Measurements from ENCODE around the gene AKR1C3.

Gene AKR1C3

GRCh38 chr10:5068274-5068984, 25.8 kb upstream of the AKR1C3 start:
- H3K27me3 ChIP-seq (ENCODE audit: control insufficient read depth in 2 of 2, insufficient read depth in 2 of 2, low read length in 2 of 2), result no peaks in the 10 kb centered on the region
- H3K9me3 ChIP-seq (ENCODE audit: control insufficient read depth in 2 of 2, low read length in 2 of 2), result no peaks in the 10 kb centered on the region
- no peaks in the 10 kb centered on the region for H3K36me3 ChIP-seq (ENCODE audit: control insufficient read depth in 2 of 2, insufficient read depth in 2 of 2, low read length in 2 of 2)
- no peak overlapping the region for H3K27ac ChIP-seq (ENCODE audit: low read depth in 2 of 2, low read length in 2 of 2)
- no peak overlapping the region for H3K4me3 ChIP-seq (ENCODE audit: low read length in 2 of 2)
- H3K4me1 ChIP-seq (ENCODE audit: control insufficient read depth in 2 of 2, insufficient read depth in 2 of 2, low read length in 2 of 2), result peaks cover 15 to 24% of the 10 kb centered on the region in 2 donors
- no peak overlapping the region for H3K9ac ChIP-seq (ENCODE audit: low read depth in 1 of 2, low read length in 2 of 2)

DNA sequence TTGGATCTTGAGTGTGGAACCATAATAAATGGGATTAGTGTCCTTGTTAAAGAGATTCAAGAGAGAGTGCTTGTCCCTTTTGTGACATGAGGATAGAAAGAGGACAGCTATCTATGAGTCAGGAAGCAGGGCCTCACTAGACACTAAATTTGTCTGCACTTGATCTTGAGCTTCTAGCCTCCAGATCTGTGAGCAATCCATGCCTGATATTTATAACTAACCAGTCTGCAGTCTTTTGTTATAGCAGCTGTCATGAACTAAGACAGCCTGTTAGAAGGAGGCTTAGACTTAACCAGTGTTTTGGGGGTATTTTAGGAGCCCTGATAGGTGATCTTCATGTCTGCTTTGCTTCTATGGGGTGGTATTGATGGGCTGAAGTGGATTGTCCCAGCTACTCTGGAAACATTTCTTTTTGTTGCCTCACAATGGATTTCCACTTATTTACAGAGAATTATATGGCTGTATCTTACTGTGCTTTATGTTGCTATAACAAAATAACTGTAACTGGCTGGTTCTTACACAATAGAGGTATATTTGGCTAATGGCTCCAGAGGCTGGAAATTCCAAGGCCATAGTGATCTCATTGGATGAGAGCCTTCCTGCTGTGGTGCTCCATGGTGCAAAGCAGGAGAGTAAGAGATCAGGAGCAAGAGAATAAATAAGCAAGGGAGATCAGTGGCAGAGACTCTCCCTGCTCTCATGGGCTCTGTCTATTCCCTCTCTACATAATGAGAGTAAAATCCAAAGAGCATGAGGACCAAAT, 23.4 kb upstream of the AKR1C3 start:
- peaks cover 15 to 24% of the 10 kb centered on the region in 2 donors for H3K4me1 ChIP-seq (ENCODE audit: control insufficient read depth in 2 of 2, insufficient read depth in 2 of 2, low read length in 2 of 2)
- no peaks in the 10 kb centered on the region for H3K27me3 ChIP-seq (ENCODE audit: control insufficient read depth in 2 of 2, insufficient read depth in 2 of 2, low read length in 2 of 2)
- H3K4me3 ChIP-seq (ENCODE audit: low read length in 2 of 2), result peak overlapping the region; percentile 37 to 56
- H3K9ac ChIP-seq (ENCODE audit: low read depth in 1 of 2, low read length in 2 of 2), result peak overlapping the region in 1 of 2 donors; percentile 50
- peak overlapping the region; percentile 84 to 90 for H3K27ac ChIP-seq (ENCODE audit: low read depth in 2 of 2, low read length in 2 of 2)
- H3K9me3 ChIP-seq (ENCODE audit: control insufficient read depth in 2 of 2, low read length in 2 of 2), result no peaks in the 10 kb centered on the region
- H3K36me3 ChIP-seq (ENCODE audit: control insufficient read depth in 2 of 2, insufficient read depth in 2 of 2, low read length in 2 of 2), result no peaks in the 10 kb centered on the region

DNA sequence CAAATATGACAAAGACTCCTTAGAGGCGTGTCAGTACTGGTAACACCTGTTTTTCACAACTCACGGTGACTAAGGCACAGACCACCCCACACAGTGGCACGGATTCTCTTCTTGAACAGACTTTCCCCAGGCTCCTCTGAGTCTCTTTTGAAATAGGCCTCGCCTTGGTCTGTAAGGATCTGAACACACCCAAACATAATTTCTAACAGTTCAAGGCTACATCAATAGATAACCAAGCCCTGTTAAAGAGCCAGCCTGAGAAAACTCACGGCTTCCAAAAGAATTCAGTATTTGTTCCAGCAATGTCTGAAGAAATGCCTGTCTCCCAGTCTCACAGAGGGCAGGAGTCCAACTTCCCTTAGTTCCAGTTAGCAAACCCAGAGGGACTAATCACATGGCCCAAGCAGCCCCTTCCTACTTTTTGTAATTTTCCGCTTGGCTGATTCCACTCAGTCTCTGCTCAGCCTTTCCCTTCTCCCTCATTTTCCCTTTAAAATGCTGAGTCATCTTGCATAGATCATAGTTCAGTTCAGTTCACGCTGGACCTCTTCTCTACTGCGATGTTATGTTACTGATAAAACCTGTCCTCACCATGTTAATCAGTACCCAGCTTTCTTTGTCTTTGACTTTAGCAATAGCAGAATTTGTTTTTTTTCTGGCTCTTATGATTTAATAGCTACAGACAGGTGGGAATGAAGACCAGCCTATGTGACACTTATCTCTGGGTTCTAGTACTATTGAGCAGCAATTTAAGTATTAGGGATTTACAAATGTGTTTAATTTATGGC, 22.6 kb upstream of the AKR1C3 start:
- Histone ChIP-seq H3K4me3 (ENCODE audit: low read length in 2 of 2) (peak overlapping the region; percentile 37 to 56), H3K9me3 (ENCODE audit: control insufficient read depth in 2 of 2, low read length in 2 of 2) (no peaks in the 10 kb centered on the region), H3K36me3 (ENCODE audit: control insufficient read depth in 2 of 2, insufficient read depth in 2 of 2, low read length in 2 of 2) (no peaks in the 10 kb centered on the region), H3K4me1 (ENCODE audit: control insufficient read depth in 2 of 2, insufficient read depth in 2 of 2, low read length in 2 of 2) (peaks cover 15 to 24% of the 10 kb centered on the region in 2 donors), H3K27me3 (ENCODE audit: control insufficient read depth in 2 of 2, insufficient read depth in 2 of 2, low read length in 2 of 2) (no peaks in the 10 kb centered on the region), H3K27ac (ENCODE audit: low read depth in 2 of 2, low read length in 2 of 2) (peak overlapping the region; percentile 84 to 90), H3K9ac (ENCODE audit: low read depth in 1 of 2, low read length in 2 of 2) (peak overlapping the region; percentile 18 to 50)

GRCh38 chr10:5073659-5074058, 20.6 kb upstream of the AKR1C3 start:
- Histone ChIP-seq H3K36me3 (ENCODE audit: control insufficient read depth in 2 of 2, insufficient read depth in 2 of 2, low read length in 2 of 2) (no peaks in the 10 kb centered on the region), H3K9ac (ENCODE audit: low read depth in 1 of 2, low read length in 2 of 2) (no peak overlapping the region), H3K9me3 (ENCODE audit: control insufficient read depth in 2 of 2, low read length in 2 of 2) (no peaks in the 10 kb centered on the region), H3K4me1 (ENCODE audit: control insufficient read depth in 2 of 2, insufficient read depth in 2 of 2, low read length in 2 of 2) (peaks cover 15 to 24% of the 10 kb centered on the region in 2 donors), H3K27me3 (ENCODE audit: control insufficient read depth in 2 of 2, insufficient read depth in 2 of 2, low read length in 2 of 2) (no peaks in the 10 kb centered on the region), H3K4me3 (ENCODE audit: low read length in 2 of 2) (no peak overlapping the region), H3K27ac (ENCODE audit: low read depth in 2 of 2, low read length in 2 of 2) (no peak overlapping the region)

GRCh38 chr10:5076615-5077014, 17.6 kb upstream of the AKR1C3 start:
- Histone ChIP-seq H3K36me3 (ENCODE audit: control insufficient read depth in 2 of 2, insufficient read depth in 2 of 2, low read length in 2 of 2) (no peaks in the 10 kb centered on the region), H3K4me1 (ENCODE audit: control insufficient read depth in 2 of 2, insufficient read depth in 2 of 2, low read length in 2 of 2) (peaks cover 6 to 14% of the 10 kb centered on the region in 2 donors), H3K9ac (ENCODE audit: low read depth in 1 of 2, low read length in 2 of 2) (no peak overlapping the region), H3K4me3 (ENCODE audit: low read length in 2 of 2) (no peak overlapping the region), H3K27ac (ENCODE audit: low read depth in 2 of 2, low read length in 2 of 2) (no peak overlapping the region), H3K9me3 (ENCODE audit: control insufficient read depth in 2 of 2, low read length in 2 of 2) (no peaks in the 10 kb centered on the region), H3K27me3 (ENCODE audit: control insufficient read depth in 2 of 2, insufficient read depth in 2 of 2, low read length in 2 of 2) (no peaks in the 10 kb centered on the region)

DNA sequence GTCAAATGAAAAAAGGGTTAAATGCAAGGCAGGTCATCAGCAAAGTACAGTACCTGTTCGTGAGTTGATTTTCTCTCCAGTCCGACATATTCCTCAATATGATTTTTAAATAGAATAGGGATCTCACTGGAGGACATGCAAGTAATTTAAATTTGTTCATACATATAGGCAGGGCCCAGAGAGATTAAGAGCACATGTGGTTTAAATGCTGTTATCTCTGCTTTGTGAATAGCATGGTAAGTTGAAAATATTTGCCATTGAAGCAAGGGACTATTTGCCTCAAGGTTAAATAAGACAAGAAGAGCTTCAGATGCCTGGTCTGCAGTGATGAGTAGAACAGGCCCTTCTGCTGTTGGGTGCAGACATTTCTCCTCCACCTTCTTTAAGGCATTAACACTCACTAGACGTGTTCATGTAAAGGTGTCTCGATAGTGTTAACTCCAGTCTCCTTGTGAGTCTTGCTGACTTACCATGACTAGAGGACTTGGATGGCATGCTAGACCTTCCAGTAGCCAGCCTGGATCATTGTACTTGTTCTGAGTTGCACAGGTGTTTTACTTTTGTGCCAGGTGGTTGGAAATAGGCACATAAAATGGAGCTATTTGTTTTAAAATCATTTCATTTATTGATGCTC, 15.6 kb upstream of the AKR1C3 start:
- no peak overlapping the region for H3K9ac ChIP-seq (ENCODE audit: low read depth in 1 of 2, low read length in 2 of 2)
- H3K4me1 ChIP-seq (ENCODE audit: control insufficient read depth in 2 of 2, insufficient read depth in 2 of 2, low read length in 2 of 2), result peaks cover 0 to 4% of the 10 kb centered on the region in 2 donors
- H3K27ac ChIP-seq (ENCODE audit: low read depth in 2 of 2, low read length in 2 of 2), result no peak overlapping the region
- H3K36me3 ChIP-seq (ENCODE audit: control insufficient read depth in 2 of 2, insufficient read depth in 2 of 2, low read length in 2 of 2), result no peaks in the 10 kb centered on the region
- no peak overlapping the region for H3K4me3 ChIP-seq (ENCODE audit: low read length in 2 of 2)
- H3K27me3 ChIP-seq (ENCODE audit: control insufficient read depth in 2 of 2, insufficient read depth in 2 of 2, low read length in 2 of 2), result no peaks in the 10 kb centered on the region
- no peaks in the 10 kb centered on the region for H3K9me3 ChIP-seq (ENCODE audit: control insufficient read depth in 2 of 2, low read length in 2 of 2)

DNA sequence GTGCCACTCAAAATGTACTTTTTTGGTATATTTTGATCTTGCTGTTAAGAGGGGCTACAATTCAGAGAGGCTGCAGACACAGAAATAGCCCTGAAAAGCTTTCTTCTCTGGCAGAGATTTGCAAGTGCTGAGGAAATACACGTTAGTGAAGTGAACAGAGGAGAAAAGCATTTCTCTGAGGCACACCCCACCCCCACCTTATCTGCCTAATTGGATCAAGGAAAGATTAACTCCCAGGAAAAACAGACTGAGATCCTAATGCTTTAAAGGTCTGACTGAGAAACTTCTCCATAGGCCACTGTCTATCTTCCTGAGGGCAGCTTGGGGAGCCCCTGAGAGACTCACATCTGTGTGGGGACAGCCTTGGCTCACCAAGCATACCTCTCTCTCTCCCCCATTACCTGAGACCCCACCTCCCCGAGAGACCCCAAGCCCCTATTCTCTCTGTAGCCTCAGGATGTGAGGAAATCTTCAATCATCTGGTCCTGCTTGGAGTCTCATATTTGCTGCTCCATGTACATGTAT, 14.8 kb upstream of the AKR1C3 start:
- H3K9me3 ChIP-seq (ENCODE audit: control insufficient read depth in 2 of 2, low read length in 2 of 2), result no peaks in the 10 kb centered on the region
- H3K27ac ChIP-seq (ENCODE audit: low read depth in 2 of 2, low read length in 2 of 2), result no peak overlapping the region
- H3K4me3 ChIP-seq (ENCODE audit: low read length in 2 of 2), result no peak overlapping the region
- peaks cover 0 to 4% of the 10 kb centered on the region in 2 donors for H3K4me1 ChIP-seq (ENCODE audit: control insufficient read depth in 2 of 2, insufficient read depth in 2 of 2, low read length in 2 of 2)
- no peak overlapping the region for H3K9ac ChIP-seq (ENCODE audit: low read depth in 1 of 2, low read length in 2 of 2)
- no peaks in the 10 kb centered on the region for H3K27me3 ChIP-seq (ENCODE audit: control insufficient read depth in 2 of 2, insufficient read depth in 2 of 2, low read length in 2 of 2)
- H3K36me3 ChIP-seq (ENCODE audit: control insufficient read depth in 2 of 2, insufficient read depth in 2 of 2, low read length in 2 of 2), result no peaks in the 10 kb centered on the region

- no peaks in the 10 kb centered on the region for H3K27me3 ChIP-seq (ENCODE audit: control insufficient read depth in 2 of 2, insufficient read depth in 2 of 2, low read length in 2 of 2)
- no peaks in the 10 kb centered on the region for H3K36me3 ChIP-seq (ENCODE audit: control insufficient read depth in 2 of 2, insufficient read depth in 2 of 2, low read length in 2 of 2)
- H3K4me1 ChIP-seq (ENCODE audit: control insufficient read depth in 2 of 2, insufficient read depth in 2 of 2, low read length in 2 of 2), result peaks cover 0 to 4% of the 10 kb centered on the region in 2 donors
- no peak overlapping the region for H3K27ac ChIP-seq (ENCODE audit: low read depth in 2 of 2, low read length in 2 of 2)
- no peak overlapping the region for H3K4me3 ChIP-seq (ENCODE audit: low read length in 2 of 2)
- H3K9ac ChIP-seq (ENCODE audit: low read depth in 1 of 2, low read length in 2 of 2), result no peak overlapping the region
- H3K9me3 ChIP-seq (ENCODE audit: control insufficient read depth in 2 of 2, low read length in 2 of 2), result no peaks in the 10 kb centered on the region
Measured at GRCh38 chr10:5079836-5080235, 14.4 kb upstream of the AKR1C3 start.

GRCh38 chr10:5081091-5081490, 13.1 kb upstream of the AKR1C3 start:
- Histone ChIP-seq H3K9me3 (ENCODE audit: control insufficient read depth in 2 of 2, low read length in 2 of 2) (no peaks in the 10 kb centered on the region), H3K9ac (ENCODE audit: low read depth in 1 of 2, low read length in 2 of 2) (no peak overlapping the region)

More at GRCh38 chr10:5081091-5081490, 13.1 kb upstream of the AKR1C3 start:
- Histone ChIP-seq H3K27me3 (ENCODE audit: control insufficient read depth in 2 of 2, insufficient read depth in 2 of 2, low read length in 2 of 2) (no peaks in the 10 kb centered on the region), H3K27ac (ENCODE audit: low read depth in 2 of 2, low read length in 2 of 2) (no peak overlapping the region), H3K4me1 (ENCODE audit: control insufficient read depth in 2 of 2, insufficient read depth in 2 of 2, low read length in 2 of 2) (peaks cover 0 to 4% of the 10 kb centered on the region in 2 donors), H3K4me3 (ENCODE audit: low read length in 2 of 2) (no peak overlapping the region), H3K36me3 (ENCODE audit: control insufficient read depth in 2 of 2, insufficient read depth in 2 of 2, low read length in 2 of 2) (no peaks in the 10 kb centered on the region)
